GM12872 (cell line): ENCODE data around the gene LRRC10B.

Experiments used
- TF ChIP-seq, protein P1 (sequence below): IDR thresholded peaks from 3 replicates; pipeline ENCODE4 v1.5.1; 2011; ENCODE audit warnings: low read depth, mild to moderate bottlenecking, low read length, moderate library complexity; ENCODE audit not compliant: insufficient read depth

Gene LRRC10B

GRCh38 chr11:61546663-61547062, 38.1 kb downstream of the LRRC10B start:
- TF ChIP-seq, protein P1, sequence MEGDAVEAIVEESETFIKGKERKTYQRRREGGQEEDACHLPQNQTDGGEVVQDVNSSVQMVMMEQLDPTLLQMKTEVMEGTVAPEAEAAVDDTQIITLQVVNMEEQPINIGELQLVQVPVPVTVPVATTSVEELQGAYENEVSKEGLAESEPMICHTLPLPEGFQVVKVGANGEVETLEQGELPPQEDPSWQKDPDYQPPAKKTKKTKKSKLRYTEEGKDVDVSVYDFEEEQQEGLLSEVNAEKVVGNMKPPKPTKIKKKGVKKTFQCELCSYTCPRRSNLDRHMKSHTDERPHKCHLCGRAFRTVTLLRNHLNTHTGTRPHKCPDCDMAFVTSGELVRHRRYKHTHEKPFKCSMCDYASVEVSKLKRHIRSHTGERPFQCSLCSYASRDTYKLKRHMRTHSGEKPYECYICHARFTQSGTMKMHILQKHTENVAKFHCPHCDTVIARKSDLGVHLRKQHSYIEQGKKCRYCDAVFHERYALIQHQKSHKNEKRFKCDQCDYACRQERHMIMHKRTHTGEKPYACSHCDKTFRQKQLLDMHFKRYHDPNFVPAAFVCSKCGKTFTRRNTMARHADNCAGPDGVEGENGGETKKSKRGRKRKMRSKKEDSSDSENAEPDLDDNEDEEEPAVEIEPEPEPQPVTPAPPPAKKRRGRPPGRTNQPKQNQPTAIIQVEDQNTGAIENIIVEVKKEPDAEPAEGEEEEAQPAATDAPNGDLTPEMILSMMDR: no peak

GRCh38 chr11:61547246-61547645, 38.7 kb downstream of the LRRC10B start:
- TF ChIP-seq, protein P1: no peak

DNA sequence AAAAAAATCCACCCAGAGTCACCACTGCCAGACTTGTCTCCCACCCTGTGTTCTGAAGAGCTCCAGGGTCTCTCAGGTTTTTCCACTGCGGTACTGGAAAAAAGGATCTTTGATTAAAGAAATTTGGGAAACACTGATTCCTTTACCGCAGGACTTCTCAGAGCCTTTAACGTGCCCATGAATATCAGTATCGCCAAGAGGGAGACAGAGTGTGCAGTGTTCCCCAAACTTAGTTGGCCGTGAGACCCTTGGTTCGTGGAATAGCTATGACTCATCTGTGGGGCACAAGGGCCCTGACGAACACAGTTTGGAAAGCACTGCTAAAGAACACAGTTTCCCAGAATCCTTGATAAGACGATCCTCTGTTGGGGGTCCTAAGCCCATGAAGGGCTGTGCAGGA, 40.6 kb downstream of the LRRC10B start:
- TF ChIP-seq, protein P1: no peak

- TF ChIP-seq, protein P1: no peak
Measured at GRCh38 chr11:61549662-61550568, 41.4 kb downstream of the LRRC10B start.

DNA sequence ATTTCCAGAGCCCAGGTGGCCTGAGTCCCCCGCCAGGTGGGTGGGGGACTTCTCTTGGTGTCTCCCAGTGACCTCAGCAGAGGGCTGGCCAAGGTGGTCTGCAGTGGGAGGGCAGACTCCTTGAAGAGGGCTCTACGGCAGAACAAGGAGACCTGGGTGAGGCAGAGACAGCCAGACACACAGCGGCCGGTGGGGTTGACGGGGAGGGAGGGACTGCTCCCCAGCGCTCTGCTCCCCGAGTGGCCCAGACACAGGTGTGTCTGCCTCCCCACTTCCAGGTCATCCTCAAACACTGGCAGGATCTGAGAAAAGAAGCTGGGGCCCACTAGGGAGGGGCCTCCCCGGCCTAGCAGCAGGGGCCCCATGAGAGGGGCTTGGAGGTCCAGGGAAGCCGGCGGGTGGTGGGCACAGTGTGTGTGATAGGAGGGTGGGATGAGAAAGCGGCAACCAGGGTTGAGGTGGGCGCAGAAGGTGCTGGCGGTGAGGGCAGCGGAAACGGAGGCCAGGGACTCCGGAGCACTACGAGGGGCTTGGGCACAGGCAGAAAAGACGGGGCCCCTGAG, 42.2 kb downstream of the LRRC10B start:
- TF ChIP-seq, protein P1: no peak

DNA sequence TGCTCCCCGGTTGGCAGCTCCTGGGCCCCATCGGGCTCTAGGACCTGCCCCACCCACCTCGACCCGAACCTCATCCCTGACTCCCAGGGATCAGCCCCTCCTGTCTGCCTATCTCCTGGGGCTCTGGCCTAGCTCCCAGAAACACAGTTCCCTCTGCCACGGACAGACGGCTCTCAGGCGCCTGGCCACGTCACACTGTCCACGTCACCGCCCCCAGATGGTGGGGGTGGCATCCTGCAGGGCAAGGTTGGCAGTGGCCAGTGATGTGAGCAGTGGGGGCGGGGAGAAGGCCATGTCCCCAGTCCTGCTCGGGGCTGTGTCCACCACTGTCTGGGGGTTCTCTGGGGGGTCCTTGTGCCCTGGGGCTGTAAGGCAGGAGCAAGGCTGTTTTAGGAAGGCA, 43.1 kb downstream of the LRRC10B start:
- TF ChIP-seq, protein P1: no peak

DNA sequence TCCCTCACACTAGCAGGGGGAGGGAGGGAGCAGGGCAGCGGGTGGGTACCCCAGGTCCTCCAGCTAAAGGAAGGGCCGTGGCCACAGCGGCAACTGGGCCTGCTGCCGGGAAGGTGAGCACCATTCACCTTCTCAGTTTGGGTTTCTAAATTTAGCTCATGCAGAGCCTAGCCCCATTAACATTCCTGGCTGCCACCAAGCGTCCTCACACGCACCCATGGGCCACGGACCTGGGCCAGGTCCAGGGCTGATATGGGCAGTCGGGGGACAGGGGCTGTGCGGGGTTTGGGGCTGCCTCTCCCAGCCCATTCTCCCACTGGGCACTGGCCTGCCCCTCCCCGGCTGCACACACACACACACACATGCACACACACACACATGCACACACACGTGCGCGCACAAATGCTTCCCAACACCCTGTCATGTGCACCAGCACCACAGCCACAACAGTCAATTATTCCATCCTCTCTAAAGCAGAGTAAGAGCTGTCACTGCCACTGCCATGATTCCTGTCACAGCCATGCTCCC, 43.6 kb downstream of the LRRC10B start:
- TF ChIP-seq, protein P1: no peak
